Measurements from ENCODE around the gene PID1. TPM values are rescaled to one million over a fixed set of nuclear protein-coding genes. Genes with fewer than 3 reads are reported as not detected.

Gene PID1
- total RNA-seq, 1 experiment from 2014 or later, result 0.15 TPM

GRCh38 chr2:229037621-229038020 lies 233.5 kb downstream of the PID1 start (continued):
- TF ChIP-seq SIN3A (IDR thresholded peaks at IDR 0.05; ENCODE audit: low read depth), result no peak
- no peak for TF ChIP-seq TCF7L2 (IDR thresholded peaks at IDR 0.05; ENCODE audit: borderline replicate concordance, extremely low read depth, insufficient read depth, insufficient read length)

- Histone ChIP-seq H3K27me3 (ENCODE audit: insufficient read depth, low read length) (no peaks in the 10 kb centered on the region), H3K9me3 (ENCODE audit: control insufficient read depth in 1 of 2, insufficient read depth in 1 of 2, low read depth in 1 of 2, low read length in 2 of 2) (no peaks in the 10 kb centered on the region), H3K4me2 (ENCODE audit: low read length) (no peak overlapping the region), H3K9ac (ENCODE audit: low read length) (no peak overlapping the region), H3K4me1 (ENCODE audit: control insufficient read depth in 1 of 2, insufficient read depth in 2 of 2, low read length in 2 of 2) (no peaks in the 10 kb centered on the region), H3K4me3 (replicated peaks in 1 of 2; ENCODE audit: low read depth in 1 of 2, low read length in 2 of 2) (no peak overlapping the region), H4K20me1 (ENCODE audit: insufficient read depth) (no peaks in the 10 kb centered on the region), H3K79me2 (ENCODE audit: insufficient read depth, low read length) (no peaks in the 10 kb centered on the region), H3K36me3 (ENCODE audit: control insufficient read depth in 1 of 2, insufficient read depth in 2 of 2, low read length in 2 of 2) (no peaks in the 10 kb centered on the region), H3K27ac (ENCODE audit: low read depth, low read length) (no peak overlapping the region), H3K9me2 (ENCODE audit: insufficient read depth) (no peaks in the 10 kb centered on the region), H2AFZ (ENCODE audit: low read depth, low read length, poor library complexity, severe bottlenecking) (no peak overlapping the region)
- ChIA-PET POLR2A (no interaction called here), CTCF (no interaction called here), RAD21 (ENCODE audit: low non-redundant PET in 1 of 2, low total read pairs in 2 of 2, uncharacterized antibody in 2 of 2, unreplicated experiment in 2 of 2) (no interaction called here)
- intact Hi-C loops (cut with micrococcal nuclease), result no loop called here
- no peak for DNase-seq (ENCODE audit: low read depth, low spot score)
- ATAC-seq, result no peak
- BruUV-seq (replicated peaks), result no TSS peak
- TF ChIP-seq SRF (IDR thresholded peaks at IDR 0.05; ENCODE audit: low read depth), result no peak
- no peak for TF ChIP-seq CTCF (IDR thresholded peaks at IDR 0.05 in 2 of 3, conservative IDR thresholded peaks at IDR 0.05 in 1 of 3; ENCODE audit: borderline replicate concordance in 1 of 3, insufficient read depth in 1 of 3, low read depth in 2 of 3, low read length in 2 of 3)
- no peak for TF ChIP-seq POLR2AphosphoS5 (IDR thresholded peaks at IDR 0.05; ENCODE audit: low read depth, low read length)
- no peak for TF ChIP-seq ATF3 (IDR thresholded peaks at IDR 0.05)
- no peak for TF ChIP-seq CEBPB (IDR thresholded peaks at IDR 0.05; ENCODE audit: low read depth)
- TF ChIP-seq CBX3 (IDR thresholded peaks at IDR 0.05; ENCODE audit: low read depth), result no peak
- TF ChIP-seq EZH2phosphoT487 (IDR thresholded peaks at IDR 0.05; ENCODE audit: borderline replicate concordance), result no peak
- no peak for TF ChIP-seq ELF1 (IDR thresholded peaks at IDR 0.05; ENCODE audit: borderline replicate concordance, low read depth)
- TF ChIP-seq SP1 (IDR thresholded peaks at IDR 0.05; ENCODE audit: low read depth), result no peak
- no peak for TF ChIP-seq SIN3A (IDR thresholded peaks at IDR 0.05; ENCODE audit: low read depth)
- TF ChIP-seq POLR2A (IDR thresholded peaks at IDR 0.05; ENCODE audit: borderline replicate concordance, extremely low read depth, insufficient read depth, insufficient read length), result no peak
- no peak for TF ChIP-seq RAD21 (IDR thresholded peaks at IDR 0.05; ENCODE audit: low read depth)
- TF ChIP-seq YY1 (IDR thresholded peaks at IDR 0.05; ENCODE audit: extremely low read depth, insufficient replicate concordance, low read depth, low read length), result no peak
- TF ChIP-seq REST (IDR thresholded peaks at IDR 0.05; ENCODE audit: low read depth), result no peak
- TF ChIP-seq MAX (IDR thresholded peaks at IDR 0.05), result no peak
- TF ChIP-seq JUND (IDR thresholded peaks at IDR 0.05), result no peak
- TF ChIP-seq ZBTB33 (IDR thresholded peaks at IDR 0.05; ENCODE audit: extremely low read depth, insufficient replicate concordance, low read length), result no peak
- TF ChIP-seq TCF7L2 (IDR thresholded peaks at IDR 0.05; ENCODE audit: borderline replicate concordance, extremely low read depth, insufficient read depth, insufficient read length), result no peak
- no peak for TF ChIP-seq EZH2 (IDR thresholded peaks at IDR 0.05)
Observed at GRCh38 chr2:229033816-229034215, 237.3 kb downstream of the PID1 start.

All from HCT116 (cell line).